Activated CD4-positive, CD25-positive, alpha-beta regulatory T cell treated with anti-CD3 and anti-CD28 coated beads, Interleukin-2, amount 50 U/mL, for 24 hours (primary cell): Measurements from ENCODE around the gene OR2S2.
"Not testable (repeated sequence)": the region's sequence is repeated elsewhere in the genome, so short reads cannot be mapped to it uniquely, and the experiment has no call there.

ENCODE experiments used
- ATAC-seq, 2 donors: fragments of 150-1000 bp; cut with Tn5 transposase; one replicate each; pipeline ENCODE4 v1.10.0; 2021; ENCODE audit warnings: mild to moderate bottlenecking in 1 of 2, moderate library complexity in 1 of 2

Gene OR2S2

DNA sequence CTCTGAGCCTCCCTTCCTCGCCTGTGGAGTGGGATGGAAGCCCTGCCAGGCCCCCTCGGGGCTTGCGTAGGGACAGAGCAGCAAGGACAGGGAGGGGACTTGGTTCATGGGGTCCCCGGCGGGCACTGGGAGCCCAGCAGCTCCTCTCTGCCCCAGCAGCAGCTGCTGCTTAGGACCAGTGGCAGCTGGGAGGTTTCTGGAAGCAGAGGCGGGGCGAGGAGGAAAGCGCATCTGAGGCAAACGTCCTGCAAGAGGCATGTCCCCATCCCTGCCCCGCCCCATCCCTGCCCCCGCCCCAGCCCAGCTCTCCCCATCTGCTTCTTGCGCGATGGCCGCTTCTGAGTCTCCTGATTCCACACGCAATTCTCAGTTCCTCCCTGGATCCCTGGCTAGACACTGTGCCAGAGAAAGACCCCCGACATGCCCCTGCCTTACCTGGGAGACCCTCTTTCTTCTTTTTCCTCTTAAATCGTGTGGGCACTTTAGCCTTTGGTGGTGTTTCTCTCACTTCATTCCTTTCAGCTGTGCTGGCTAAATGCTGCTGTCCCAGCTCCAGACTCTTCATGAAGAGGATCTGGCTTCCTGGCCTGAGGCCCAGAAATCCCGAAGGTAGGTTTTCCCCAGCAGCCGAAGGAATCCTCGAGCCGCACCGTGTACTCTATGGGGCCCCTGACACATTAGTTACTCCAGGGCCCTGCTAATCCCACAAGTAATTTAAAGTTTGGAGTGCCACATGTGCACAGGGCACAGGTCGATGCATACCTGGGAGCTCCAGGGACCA is 4.4 kb upstream of the OR2S2 start:
- no peak for ATAC-seq

- no peak for ATAC-seq
Measured at GRCh38 chr9:35960039-35960655, 2.2 kb upstream of the OR2S2 start.

- no peak for ATAC-seq
Measured at GRCh38 chr9:35956651-35957050, 1.3 kb downstream of the OR2S2 start.

DNA sequence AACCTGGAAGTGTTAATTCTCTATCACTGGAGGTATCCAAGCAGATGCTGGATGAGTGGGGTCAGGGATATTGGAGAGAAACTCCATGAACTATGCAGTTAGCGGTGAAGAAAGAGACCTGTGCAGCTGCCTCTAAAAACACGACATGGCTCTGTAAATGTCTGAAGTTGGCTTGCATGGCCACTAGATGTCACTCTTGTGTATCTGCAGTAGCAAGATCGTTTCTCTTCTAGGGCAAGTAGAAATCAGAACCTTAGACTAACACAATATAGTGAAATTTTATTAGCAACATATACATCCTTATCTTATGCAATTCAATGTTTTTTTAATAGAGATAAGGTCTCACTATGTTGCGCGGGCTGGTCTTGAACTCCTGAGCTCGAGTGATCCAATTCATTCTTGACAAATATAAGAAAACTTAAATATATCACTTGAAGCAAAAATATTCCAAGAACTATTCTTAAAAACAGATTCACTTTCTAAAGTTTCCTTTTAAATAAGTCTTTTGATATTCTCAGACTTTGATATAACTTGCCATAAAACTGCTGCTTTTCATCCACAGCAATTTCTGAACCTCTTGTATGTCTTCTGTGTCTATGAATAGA is 2.9 kb downstream of the OR2S2 start:
- peak; percentile 61 to 64 for ATAC-seq

DNA sequence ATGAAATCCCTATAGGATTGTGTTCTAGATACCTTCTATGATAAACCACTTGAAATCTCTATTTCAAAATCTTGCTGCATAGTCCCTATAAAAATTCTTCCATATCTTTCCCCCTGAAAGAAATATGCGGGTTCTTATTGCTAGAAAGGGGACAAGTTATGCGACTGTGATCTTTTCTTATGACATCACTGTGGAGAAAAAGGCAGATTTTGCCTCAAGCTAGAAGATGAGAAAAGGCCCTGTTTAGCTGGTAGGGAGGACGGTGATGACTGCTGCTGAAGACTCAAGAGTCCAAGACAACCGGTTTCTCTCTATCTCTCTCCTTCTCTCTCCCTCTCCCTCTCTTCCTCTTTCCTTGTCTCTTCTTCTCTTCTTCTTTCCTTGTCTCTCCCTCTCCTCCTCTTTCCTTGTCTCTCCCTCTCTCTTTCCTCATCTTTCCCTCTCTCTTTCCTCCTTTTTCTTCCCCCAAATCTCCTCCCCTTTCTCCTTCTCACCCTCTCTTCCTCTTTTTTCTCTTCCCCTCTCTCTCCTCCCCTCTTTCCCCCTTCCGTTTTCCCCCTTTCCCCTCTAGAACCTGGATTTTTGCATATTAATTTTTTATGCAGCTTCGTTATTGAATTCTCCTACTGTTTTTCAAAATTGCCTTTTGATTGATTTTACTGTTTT is 5.3 kb downstream of the OR2S2 start:
- no peak for ATAC-seq

- ATAC-seq, result no peak
Measured at GRCh38 chr9:35951736-35952135, 6.2 kb downstream of the OR2S2 start.

- no peak for ATAC-seq
Measured at GRCh38 chr9:35948901-35949318, 9.0 kb downstream of the OR2S2 start.

DNA sequence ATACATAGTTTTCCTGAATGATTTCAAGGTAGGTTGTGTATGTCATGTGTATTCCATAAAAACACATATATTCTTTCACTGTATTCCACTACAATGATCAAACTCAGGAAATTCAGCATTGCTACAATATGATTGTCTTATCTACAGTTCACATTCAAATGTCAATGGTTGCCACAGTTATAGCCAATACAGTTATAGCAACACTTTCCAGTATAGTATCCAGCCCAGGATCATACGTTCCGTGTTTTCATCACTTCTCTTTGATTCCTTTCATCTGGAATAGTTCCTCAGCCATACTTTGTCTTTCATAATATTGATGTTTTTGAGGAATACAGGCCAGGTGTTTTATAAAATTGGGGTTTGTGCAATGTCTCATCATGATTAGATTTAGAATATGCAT is 9.5 kb downstream of the OR2S2 start:
- no peak for ATAC-seq

DNA sequence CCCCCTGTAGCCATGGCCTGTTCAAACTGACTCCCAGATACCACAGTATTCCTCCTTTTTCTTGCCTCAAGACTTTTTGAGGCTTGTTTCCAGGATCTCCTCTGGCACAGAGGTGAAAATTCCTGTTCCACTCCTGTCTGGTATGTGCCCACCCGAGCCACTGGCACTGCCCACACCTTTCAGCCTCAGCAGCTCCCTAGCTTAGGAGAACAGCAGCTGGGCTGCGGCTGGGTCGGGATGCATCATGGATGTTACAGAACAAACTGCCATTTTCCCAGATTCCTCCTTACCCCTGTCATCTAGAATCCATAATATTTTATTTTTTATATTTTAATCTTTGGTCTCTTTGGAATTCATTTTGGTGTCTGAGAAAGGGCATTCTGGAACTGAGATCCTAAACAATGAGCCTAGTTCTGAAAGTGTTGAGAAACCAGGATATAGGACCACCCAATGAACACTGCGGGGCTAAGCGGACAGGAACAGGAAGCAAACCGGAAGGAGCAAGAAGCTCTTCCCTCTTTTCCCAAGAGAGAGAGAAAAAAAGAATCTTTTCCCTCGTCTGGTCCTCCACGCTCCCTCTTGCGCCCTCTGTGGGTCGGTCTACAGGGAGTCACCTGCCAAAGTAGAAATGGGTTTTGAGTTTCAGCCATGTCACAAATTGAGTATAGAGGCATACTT is 12.5 kb downstream of the OR2S2 start:
- ATAC-seq, result no peak

- ATAC-seq, result no peak
Measured at GRCh38 chr9:35944841-35945240, 13.1 kb downstream of the OR2S2 start.

DNA sequence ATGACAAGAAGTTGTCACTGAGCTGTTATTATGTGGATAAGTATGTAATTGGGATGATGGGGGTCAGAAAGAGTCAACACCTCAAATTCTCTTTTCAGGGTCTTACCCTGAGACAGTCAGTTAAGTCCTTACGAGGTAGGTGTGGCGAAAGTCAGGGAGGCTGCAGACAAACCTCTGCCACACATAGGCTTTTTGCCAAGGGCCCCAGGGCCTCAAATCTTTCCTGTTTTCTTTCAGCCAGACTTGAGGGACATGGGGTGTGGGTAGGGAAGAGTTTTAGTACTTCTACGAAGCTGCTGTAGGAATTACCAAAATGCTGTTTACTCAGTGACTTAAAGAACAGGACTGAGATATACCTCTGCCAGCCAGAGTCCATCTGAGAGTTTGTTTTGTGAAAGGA is 13.8 kb downstream of the OR2S2 start:
- ATAC-seq, result no peak

DNA sequence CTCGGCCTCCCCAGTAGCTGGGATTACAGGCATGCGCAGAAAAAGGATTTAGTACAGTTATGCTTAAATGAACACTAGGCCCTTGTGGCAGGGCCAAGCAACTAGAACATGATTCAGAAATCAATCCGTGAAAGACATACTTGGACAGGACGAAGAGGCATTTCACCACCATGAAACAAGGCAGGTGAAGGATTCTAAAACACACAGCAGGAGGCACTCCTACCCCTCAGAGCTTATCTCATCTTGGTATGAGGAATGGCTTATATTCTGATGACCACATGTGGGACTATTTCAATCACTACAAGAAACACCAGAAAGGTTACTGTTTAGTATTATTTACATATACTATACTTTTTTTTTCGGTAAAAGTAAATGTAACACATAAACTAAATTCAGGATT is 15.7 kb downstream of the OR2S2 start:
- ATAC-seq, result no peak

DNA sequence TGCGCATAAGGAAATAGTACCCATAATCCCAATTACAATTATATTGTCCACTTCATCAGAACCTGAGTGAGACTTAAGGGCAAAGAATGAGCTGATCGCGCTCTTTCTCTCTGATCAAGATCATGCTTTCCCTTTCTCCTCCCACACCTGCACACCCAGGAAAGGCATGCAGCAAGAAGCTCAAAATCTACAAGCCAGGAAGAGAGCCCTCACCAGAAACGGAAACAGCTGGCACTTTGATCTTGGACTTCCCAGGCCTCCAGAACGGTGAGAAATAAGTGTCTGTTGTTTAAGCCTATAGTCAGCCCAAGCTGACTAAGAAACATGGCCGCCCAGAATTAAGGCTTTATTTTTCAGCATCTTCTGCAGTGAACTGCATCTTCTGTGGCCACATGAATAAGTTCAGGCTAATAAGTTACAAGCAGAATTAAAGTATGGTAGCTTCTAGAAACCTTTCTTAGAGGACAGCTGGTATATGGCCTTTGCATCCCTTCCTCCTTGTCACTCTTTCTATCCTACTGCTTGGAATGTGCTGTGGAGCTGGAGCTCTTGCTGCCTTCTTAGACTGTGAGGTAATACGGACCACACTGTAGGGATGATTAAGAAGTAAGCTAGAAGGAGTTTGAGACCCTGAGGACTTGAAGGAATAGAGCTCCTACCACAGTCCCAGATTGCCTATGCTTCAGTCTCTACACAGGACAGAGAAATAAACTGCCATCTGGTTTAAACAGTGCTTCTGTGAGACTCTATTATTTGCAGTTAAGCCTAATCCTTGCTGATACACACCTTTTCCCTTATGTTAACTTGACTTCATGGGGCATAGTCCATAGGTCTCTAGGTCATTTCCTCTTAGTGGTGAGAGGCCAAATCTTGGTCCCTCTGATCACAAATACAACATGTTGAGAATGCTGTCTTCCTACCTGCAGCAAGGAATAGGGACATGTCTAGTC is 17.2 kb downstream of the OR2S2 start:
- ATAC-seq, result peak; percentile 54 to 65

DNA sequence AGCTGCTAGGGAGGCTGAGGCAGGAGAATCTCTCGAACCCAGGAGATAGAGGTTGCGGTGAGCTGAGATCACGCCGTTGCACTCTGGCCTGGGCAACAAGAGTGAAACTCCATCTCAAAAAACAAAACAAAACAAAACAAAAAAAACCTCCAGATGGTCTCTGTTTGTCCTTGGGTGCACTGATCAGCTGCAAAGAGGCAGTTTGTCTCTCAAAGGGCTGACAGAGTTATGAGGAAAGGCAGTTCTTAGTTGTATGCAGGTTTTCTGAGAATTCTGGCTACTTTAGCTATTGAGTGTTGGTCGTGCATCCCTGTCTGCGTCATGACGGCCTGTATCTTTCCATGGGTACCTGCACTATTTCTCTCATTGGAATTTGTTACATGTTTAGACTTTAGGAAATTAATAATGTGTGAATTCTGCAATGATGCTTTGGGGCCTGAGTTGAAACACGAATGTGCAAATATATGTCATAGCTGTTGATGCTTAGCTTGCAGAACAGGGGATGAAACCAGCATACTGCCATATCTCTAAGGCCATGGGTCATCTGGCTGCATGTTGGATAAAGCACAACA is 18.2 kb downstream of the OR2S2 start:
- ATAC-seq, result no peak

GRCh38 chr9:35938474-35939356 is 19.2 kb downstream of the OR2S2 start:
- ATAC-seq, result no peak

- ATAC-seq, result no peak
Measured at GRCh38 chr9:35937227-35937626, 20.7 kb downstream of the OR2S2 start.

GRCh38 chr9:35935755-35936509 is 22.0 kb downstream of the OR2S2 start:
- ATAC-seq, result no peak

DNA sequence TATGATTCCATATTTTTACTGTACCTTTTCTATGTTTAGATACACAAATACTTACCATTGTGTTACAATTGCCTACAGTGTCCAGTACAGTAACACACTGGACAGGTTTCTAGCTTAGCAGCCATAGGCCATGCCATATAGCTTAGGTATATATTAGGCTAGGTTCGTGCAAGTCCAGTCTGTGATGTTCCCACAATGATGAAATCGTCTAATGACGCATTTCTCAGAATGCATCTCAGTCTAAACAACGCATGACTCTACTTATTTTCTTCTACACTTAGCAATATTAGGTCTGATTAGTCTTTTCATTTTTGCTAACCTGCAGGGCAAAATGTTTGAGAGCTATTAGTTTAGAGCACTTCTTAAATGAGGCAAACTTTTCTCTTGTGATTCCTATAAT is 22.7 kb downstream of the OR2S2 start:
- ATAC-seq, result no peak

GRCh38 chr9:35934069-35934468 is 23.9 kb downstream of the OR2S2 start:
- ATAC-seq, result not testable (repeated sequence)
